Keratinocyte (primary cell): Measurements from ENCODE around the gene GNMT. TPM values are rescaled to one million over a fixed set of nuclear protein-coding genes. Genes with fewer than 3 reads are reported as not detected.

Source experiments
- DNase-seq: peaks from one replicate; pipeline ENCODE4 v3.0.0-alpha.2; 2011; ENCODE audit warnings: low read depth, missing footprints, low spot score
- FAIRE-seq: peaks from 2 replicates; lab custom pipeline; 2011; peaks lifted over from hg19 to GRCh38; lab: Jason Lieb, UNC
- H2AFZ ChIP-seq: 2 replicates; pipeline ENCODE4 v1.6.0; 2012; ENCODE audit warnings: low read length, control low read depth, inconsistent platforms; ENCODE audit not compliant: control insufficient read depth
- H3K27ac ChIP-seq: 2 replicates; pipeline ENCODE4 v1.5.1; 2011; ENCODE audit warnings: low read length; ENCODE audit not compliant: control insufficient read depth, insufficient read depth
- H3K27me3 ChIP-seq: 3 replicates; pipeline ENCODE4 v1.6.0; 2011; ENCODE audit warnings: low read length; ENCODE audit not compliant: control insufficient read depth, insufficient read depth; ENCODE audit errors: extremely low read depth
- H3K36me3 ChIP-seq, 2 experiments: 2 replicates in 1 of 2; 3 replicates in 1 of 2; pipeline ENCODE4 v1.5.1; 2011; ENCODE audit warnings: low read length in 2 of 2, mild to moderate bottlenecking in 1 of 2; ENCODE audit not compliant: control insufficient read depth in 2 of 2, insufficient read depth in 2 of 2; ENCODE audit errors: extremely low read depth in 1 of 2
- H3K4me1 ChIP-seq: 3 replicates; pipeline ENCODE4 v1.5.1; 2011; ENCODE audit warnings: low read length; ENCODE audit not compliant: control insufficient read depth, insufficient read depth; ENCODE audit errors: extremely low read depth
- H3K4me2 ChIP-seq: 3 replicates; pipeline ENCODE4 v1.6.0; 2011; ENCODE audit warnings: low read depth, low read length; ENCODE audit not compliant: control insufficient read depth, insufficient read depth; ENCODE audit errors: extremely low read depth
- H3K4me3 ChIP-seq, 3 experiments: fragments of 200-600 bp in 1 of 3; sonication (generic) in 1 of 3; 2 replicates in 2 of 3; 3 replicates in 1 of 3; pipeline ENCODE4 v1.5.1; 2011 to 2016; ENCODE audit warnings: low read length in 3 of 3, mild to moderate bottlenecking in 3 of 3, control low read depth in 2 of 3, inconsistent platforms in 1 of 3, low read depth in 1 of 3, mixed read lengths in 1 of 3, mixed run types in 1 of 3, moderate library complexity in 1 of 3; ENCODE audit not compliant: control insufficient read depth in 2 of 3, insufficient read depth in 2 of 3; ENCODE audit errors: extremely low read depth in 1 of 3
- H3K79me2 ChIP-seq: 2 replicates; pipeline ENCODE4 v1.6.0; 2012; ENCODE audit warnings: low read length; ENCODE audit not compliant: control insufficient read depth, insufficient read depth
- H3K9ac ChIP-seq: 3 replicates; pipeline ENCODE4 v1.6.0; 2011; ENCODE audit warnings: low read length; ENCODE audit not compliant: control insufficient read depth, insufficient read depth; ENCODE audit errors: extremely low read depth
- H3K9me1 ChIP-seq: 3 replicates; pipeline ENCODE4 v1.6.0; 2011; ENCODE audit warnings: low read length; ENCODE audit not compliant: control insufficient read depth, insufficient read depth; ENCODE audit errors: extremely low read depth
- H3K9me3 ChIP-seq: 2 replicates; pipeline ENCODE4 v1.5.1; 2012; ENCODE audit warnings: low read depth, low read length; ENCODE audit not compliant: control insufficient read depth
- H4K20me1 ChIP-seq: 3 replicates; pipeline ENCODE4 v1.6.0; 2011; ENCODE audit warnings: low read length; ENCODE audit not compliant: control insufficient read depth, insufficient read depth; ENCODE audit errors: extremely low read depth
- EZH2 ChIP-seq: IDR thresholded peaks from one replicate; pipeline ENCODE4 v1.6.1; 2012; ENCODE audit warnings: inconsistent platforms, mild to moderate bottlenecking, low read length, moderate library complexity
- dilution Hi-C: fragments of 300-500 bp; cut with MboI; formaldehyde crosslinking; loops from one replicate; pipeline ENCODE4 v1.7.0; 2020; ENCODE audit warnings: low sequenced_read_pairs; ENCODE audit not compliant: extremely low pct_ligation_motif_present
- polyA plus RNA-seq, 5 experiments: library from polyadenylated mRNA; depleted of rRNA in 3 of 5; stranded (reverse) in 3 of 5; stranded (forward) in 1 of 5; unstranded in 1 of 5; fragments of >200 nt; gene quantifications; 1 replicate in 1 of 5; 2 replicates in 3 of 5; 3 replicates in 1 of 5; pipeline versions ENCODE4 v1.2.1 to v1.2.3, GENCODE V29; 2011 to 2012; ENCODE audit warnings: missing spikeins in 2 of 5, low read depth in 1 of 5, low replicate concordance in 1 of 5
- TF ChIP-seq, protein P1 (sequence below), 3 experiments: IDR thresholded peaks in 1 of 3; conservative IDR thresholded peaks in 1 of 3; optimal IDR thresholded peaks in 1 of 3; 2 replicates in 2 of 3; 3 replicates in 1 of 3; pipeline versions ENCODE3 to v1.5.1; 2011; ENCODE audit warnings: low read length in 3 of 3, mild to moderate bottlenecking in 3 of 3, moderate library complexity in 2 of 3, control low read depth in 1 of 3, inconsistent platforms in 1 of 3; ENCODE audit not compliant: insufficient read depth in 2 of 3; ENCODE audit errors: extremely low read depth in 1 of 3

Gene GNMT
- polyA plus RNA-seq, 1 donor (not counting 4 experiments of a cell fraction or from before 2014, with no cell fraction given), result 0.08 TPM

DNA sequence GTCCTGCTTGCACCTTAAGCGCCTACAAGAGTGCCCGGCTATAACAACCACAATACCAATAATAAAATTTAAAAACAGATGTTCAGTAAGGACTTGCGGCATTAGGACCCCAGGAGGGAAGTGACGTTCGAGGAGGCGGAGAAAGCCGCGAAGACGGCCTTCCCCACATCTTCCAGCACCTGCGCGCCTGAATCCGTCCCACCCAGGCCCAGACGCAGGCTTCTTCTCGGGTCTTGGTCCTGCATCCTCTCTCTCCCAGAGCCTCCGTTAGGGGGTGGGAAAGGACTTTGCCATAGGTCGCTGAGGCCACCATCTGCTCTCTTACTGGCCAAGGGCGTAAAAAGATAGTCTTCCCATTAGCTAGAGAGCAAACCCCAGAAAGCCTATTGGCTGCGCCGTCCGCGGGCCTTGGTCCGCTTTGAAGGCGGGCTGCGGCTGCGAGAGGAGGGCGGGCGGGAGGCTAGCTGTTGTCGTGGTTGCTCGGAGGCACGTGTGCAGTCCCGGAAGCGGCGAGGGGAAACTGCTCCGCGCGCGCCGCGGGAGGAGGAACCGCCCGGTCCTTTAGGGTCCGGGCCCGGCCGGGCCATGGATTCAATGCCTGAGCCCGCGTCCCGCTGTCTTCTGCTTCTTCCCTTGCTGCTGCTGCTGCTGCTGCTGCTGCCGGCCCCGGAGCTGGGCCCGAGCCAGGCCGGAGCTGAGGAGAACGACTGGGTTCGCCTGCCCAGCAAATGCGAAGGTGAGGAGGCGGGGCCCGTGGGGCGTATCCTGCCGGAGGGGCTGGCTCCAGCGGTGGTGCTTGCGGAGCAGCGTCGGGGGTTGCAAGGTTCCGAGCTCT lies 31.4 kb upstream of the GNMT start, which contains the start of gene CNPY3:
TSS of gene CNPY3 (plus strand) at position 495 of the 835 bp plus-strand sequence. CDS start at position 586, 91 bp downstream.
- FAIRE-seq (no peak), DNase-seq (peak; percentile 90)
- H3K27me3 ChIP-seq, result no peaks in the 10 kb centered on the region
- dilution Hi-C loops, result no loop called here
- peak within 1 kb of the TSS; percentile 86 for H3K27ac ChIP-seq
- TF ChIP-seq EZH2, result no peak
- TF ChIP-seq, protein P1, sequence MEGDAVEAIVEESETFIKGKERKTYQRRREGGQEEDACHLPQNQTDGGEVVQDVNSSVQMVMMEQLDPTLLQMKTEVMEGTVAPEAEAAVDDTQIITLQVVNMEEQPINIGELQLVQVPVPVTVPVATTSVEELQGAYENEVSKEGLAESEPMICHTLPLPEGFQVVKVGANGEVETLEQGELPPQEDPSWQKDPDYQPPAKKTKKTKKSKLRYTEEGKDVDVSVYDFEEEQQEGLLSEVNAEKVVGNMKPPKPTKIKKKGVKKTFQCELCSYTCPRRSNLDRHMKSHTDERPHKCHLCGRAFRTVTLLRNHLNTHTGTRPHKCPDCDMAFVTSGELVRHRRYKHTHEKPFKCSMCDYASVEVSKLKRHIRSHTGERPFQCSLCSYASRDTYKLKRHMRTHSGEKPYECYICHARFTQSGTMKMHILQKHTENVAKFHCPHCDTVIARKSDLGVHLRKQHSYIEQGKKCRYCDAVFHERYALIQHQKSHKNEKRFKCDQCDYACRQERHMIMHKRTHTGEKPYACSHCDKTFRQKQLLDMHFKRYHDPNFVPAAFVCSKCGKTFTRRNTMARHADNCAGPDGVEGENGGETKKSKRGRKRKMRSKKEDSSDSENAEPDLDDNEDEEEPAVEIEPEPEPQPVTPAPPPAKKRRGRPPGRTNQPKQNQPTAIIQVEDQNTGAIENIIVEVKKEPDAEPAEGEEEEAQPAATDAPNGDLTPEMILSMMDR (optimal IDR thresholded peaks at IDR 0.05 in 1 of 3, IDR thresholded peaks at IDR 0.05 in 1 of 3, conservative IDR thresholded peaks at IDR 0.05 in 1 of 3; ENCODE audit: extremely low read depth in 1 of 3, insufficient read depth in 2 of 3, low read length in 3 of 3), result no peak
- peaks cover 0 to 4% of the 10 kb centered on the region in 2 experiments for H3K36me3 ChIP-seq
- H3K4me1 ChIP-seq, result peaks cover 17% of the 10 kb centered on the region
- H3K4me3 ChIP-seq, result peak within 1 kb of the TSS; percentile 63 to 98 (median 95)
- H2AFZ ChIP-seq, result peak within 1 kb of the TSS; percentile 79
- H3K4me2 ChIP-seq, result peak within 1 kb of the TSS; percentile 96
- H3K9me1 ChIP-seq, result no peaks in the 10 kb centered on the region
- peak within 1 kb of the TSS; percentile 80 for H3K9ac ChIP-seq
- peaks cover 31% of the 10 kb centered on the region for H3K79me2 ChIP-seq
- H3K9me3 ChIP-seq, result no peaks in the 10 kb centered on the region
- H4K20me1 ChIP-seq, result no peaks in the 10 kb centered on the region

DNA sequence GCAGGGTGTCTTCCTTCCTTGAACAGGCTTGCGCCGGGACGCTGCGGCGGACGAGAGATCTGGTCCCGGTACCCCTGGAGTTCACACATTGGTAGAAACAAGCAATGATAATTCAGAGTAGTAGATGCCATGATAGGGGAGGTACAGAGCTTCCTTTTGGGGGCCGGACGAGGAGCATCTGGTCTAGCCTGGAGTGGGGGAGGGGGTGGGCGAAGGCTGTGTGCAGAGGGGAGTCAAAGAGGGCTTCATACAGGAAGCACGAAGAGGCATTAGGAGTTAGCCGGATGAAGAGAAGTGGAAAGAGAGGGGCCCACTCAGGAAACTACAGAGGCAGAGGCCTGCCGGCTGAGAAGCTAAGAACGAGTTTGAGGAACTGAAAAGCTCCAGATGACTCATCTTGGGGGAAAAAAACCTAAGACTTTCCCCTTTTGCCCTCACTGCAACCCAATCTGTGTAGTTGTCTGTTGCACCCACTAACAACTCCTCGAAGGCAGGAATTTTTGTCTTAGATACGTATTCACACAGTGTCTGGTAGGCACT lies 30.7 kb upstream of the GNMT start:
- TF ChIP-seq EZH2, result no peak
- TF ChIP-seq, protein P1 (optimal IDR thresholded peaks at IDR 0.05 in 1 of 3, IDR thresholded peaks at IDR 0.05 in 1 of 3, conservative IDR thresholded peaks at IDR 0.05 in 1 of 3; ENCODE audit: extremely low read depth in 1 of 3, insufficient read depth in 2 of 3, low read length in 3 of 3), result no peak
- H3K27me3 ChIP-seq, result no peaks in the 10 kb centered on the region
- H4K20me1 ChIP-seq, result no peaks in the 10 kb centered on the region
- peaks cover 17% of the 10 kb centered on the region for H3K4me1 ChIP-seq
- FAIRE-seq, result peak; percentile 32
- dilution Hi-C loops, result no loop called here
- peaks cover 32% of the 10 kb centered on the region for H3K79me2 ChIP-seq
- no peak for DNase-seq
- peak overlapping the region; percentile 63 to 98 (median 95) for H3K4me3 ChIP-seq
- H3K4me2 ChIP-seq, result peak overlapping the region; percentile 96
- H3K27ac ChIP-seq, result peak overlapping the region; percentile 86
- H3K36me3 ChIP-seq, result peaks cover 0 to 5% of the 10 kb centered on the region in 2 experiments
- H3K9me1 ChIP-seq, result no peaks in the 10 kb centered on the region
- H2AFZ ChIP-seq, result peak overlapping the region; percentile 79
- peak overlapping the region; percentile 80 for H3K9ac ChIP-seq
- H3K9me3 ChIP-seq, result no peaks in the 10 kb centered on the region
